Stimulated activated CD8-positive, alpha-beta memory T cell treated with anti-CD3 and anti-CD28 coated beads, Interleukin-12 subunit alpha, Interleukin-12 subunit beta, amount 100 ng/mL, for 24 hours (primary cell): ENCODE data around the gene SCYGR4.
"Not testable (repeated sequence)": the region's sequence is repeated elsewhere in the genome, so short reads cannot be mapped to it uniquely, and the experiment has no call there.

Experiments used
- DNase-seq: peaks from one replicate; pipeline ENCODE4 v3.0.0-alpha.2; 2020; ENCODE audit errors: extremely low read depth

SCYGR4 gene

GRCh38 chr2:227617316-227618230, at the start of gene SCYGR4:
SCYGR4 (plus strand) TSS chr2:227617498; CDS start chr2:227617498, 0 bp downstream.
- no peak for DNase-seq

GRCh38 chr2:227568852-227569169, 48.5 kb upstream of the SCYGR4 start:
- DNase-seq = no peak

- no peak for DNase-seq
Measured at GRCh38 chr2:227570615-227571014, 46.7 kb upstream of the SCYGR4 start.

- no peak for DNase-seq
Measured at GRCh38 chr2:227576110-227576509, 41.2 kb upstream of the SCYGR4 start.

- DNase-seq = no peak
Measured at GRCh38 chr2:227576812-227577211, 40.5 kb upstream of the SCYGR4 start.

- no peak for DNase-seq
Measured at GRCh38 chr2:227577555-227577954, 39.7 kb upstream of the SCYGR4 start.

- DNase-seq = no peak
Measured at GRCh38 chr2:227578642-227579041, 38.7 kb upstream of the SCYGR4 start.

GRCh38 chr2:227579791-227580190, 37.5 kb upstream of the SCYGR4 start:
- no peak for DNase-seq

GRCh38 chr2:227582369-227582768, 34.9 kb upstream of the SCYGR4 start:
- no peak for DNase-seq

- DNase-seq = no peak
Measured at GRCh38 chr2:227592694-227593387, 24.5 kb upstream of the SCYGR4 start.

- no peak for DNase-seq
Measured at GRCh38 chr2:227595797-227596196, 21.5 kb upstream of the SCYGR4 start.

- no peak for DNase-seq
Measured at GRCh38 chr2:227597036-227597435, 20.3 kb upstream of the SCYGR4 start.

GRCh38 chr2:227597998-227598397, 19.3 kb upstream of the SCYGR4 start:
- no peak for DNase-seq

GRCh38 chr2:227598835-227599503, 18.3 kb upstream of the SCYGR4 start, which contains the start of gene SCYGR2:
SCYGR2 (plus strand) TSS chr2:227598893; CDS start chr2:227598893, 0 bp downstream.
- DNase-seq = not testable (repeated sequence)

- no peak for DNase-seq
Measured at GRCh38 chr2:227602358-227602757, 14.9 kb upstream of the SCYGR4 start.

GRCh38 chr2:227606476-227606875, 10.8 kb upstream of the SCYGR4 start:
- DNase-seq = no peak

GRCh38 chr2:227607941-227608340, 9.4 kb upstream of the SCYGR4 start:
- DNase-seq = no peak

- no peak for DNase-seq
Measured at GRCh38 chr2:227608561-227609338, 8.5 kb upstream of the SCYGR4 start.

GRCh38 chr2:227610123-227610522, 7.2 kb upstream of the SCYGR4 start:
- no peak for DNase-seq

GRCh38 chr2:227612546-227613271, 4.6 kb upstream of the SCYGR4 start:
- DNase-seq = no peak

GRCh38 chr2:227613272-227613660, 4.0 kb upstream of the SCYGR4 start:
- DNase-seq = no peak
